HG02885 (cell line): ENCODE results near the gene MAJIN.

ENCODE experiments used
- ATAC-seq: cut with Tn5 transposase; IDR thresholded peaks from one replicate; pipeline ENCODE4 v1.9.1; 2021; ENCODE audit warnings: mild to moderate bottlenecking; ENCODE audit not compliant: unreplicated experiment, poor library complexity

The MAJIN gene

DNA sequence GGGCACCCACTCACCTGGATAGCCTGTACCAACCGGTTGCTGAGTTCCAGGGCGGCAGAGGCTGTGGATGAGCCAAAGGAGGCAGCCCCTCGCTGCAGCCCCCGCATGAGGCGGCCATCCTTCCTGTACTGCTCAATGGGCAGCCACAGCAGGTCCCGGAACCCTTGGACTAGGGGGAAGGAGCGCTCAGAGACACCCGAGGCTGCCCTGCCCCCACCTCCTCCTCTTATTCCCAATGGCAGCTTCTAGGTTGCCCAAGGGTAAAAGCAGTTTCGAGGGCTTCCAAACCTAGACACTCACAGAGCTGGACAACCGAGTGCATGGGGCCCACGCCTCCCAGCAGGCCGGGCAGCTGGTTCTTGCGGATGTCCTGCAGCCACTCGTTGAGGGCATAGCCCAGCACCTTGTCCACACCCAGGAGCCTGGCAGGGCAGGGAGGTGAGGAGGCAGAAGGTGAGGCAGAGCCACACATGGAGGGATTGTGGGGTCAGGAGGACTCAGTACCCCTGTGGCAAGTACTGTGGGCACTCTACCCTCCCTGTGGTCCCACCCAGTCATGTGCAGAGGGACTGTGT, 75.4 kb downstream of the MAJIN start:
- ATAC-seq, result no peak

DNA sequence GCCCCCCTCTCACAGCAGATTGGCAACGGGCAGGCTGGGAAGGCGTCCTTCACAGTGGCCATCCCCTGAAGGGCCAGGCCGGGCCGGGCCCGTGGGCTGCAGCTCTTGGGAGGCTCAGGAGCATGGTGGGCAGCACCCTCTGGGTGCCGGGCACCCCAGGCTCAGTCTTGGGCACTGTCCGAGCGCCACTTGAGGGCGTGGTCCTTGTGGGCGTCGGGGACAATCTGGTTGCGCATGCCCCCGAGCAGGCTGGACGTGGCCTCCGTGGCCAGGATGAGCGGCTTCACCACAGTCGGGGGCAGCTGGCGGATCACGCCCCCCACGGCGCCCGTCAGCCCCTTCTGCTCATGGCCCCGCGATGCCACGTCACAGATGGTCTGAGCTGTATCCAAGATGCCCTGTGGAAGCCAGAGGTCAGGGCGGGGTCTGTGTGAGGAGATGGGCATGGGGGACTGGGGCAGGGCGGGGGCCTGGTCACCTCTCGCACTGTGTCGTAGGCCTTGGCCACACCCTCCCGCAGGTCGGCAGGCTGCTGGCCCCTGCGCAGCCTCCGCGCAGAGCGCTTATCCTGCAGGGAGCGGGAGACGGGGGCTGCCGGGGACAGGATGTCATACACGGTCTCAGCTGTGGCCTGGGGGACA, 77.0 kb downstream of the MAJIN start:
- no peak for ATAC-seq

DNA sequence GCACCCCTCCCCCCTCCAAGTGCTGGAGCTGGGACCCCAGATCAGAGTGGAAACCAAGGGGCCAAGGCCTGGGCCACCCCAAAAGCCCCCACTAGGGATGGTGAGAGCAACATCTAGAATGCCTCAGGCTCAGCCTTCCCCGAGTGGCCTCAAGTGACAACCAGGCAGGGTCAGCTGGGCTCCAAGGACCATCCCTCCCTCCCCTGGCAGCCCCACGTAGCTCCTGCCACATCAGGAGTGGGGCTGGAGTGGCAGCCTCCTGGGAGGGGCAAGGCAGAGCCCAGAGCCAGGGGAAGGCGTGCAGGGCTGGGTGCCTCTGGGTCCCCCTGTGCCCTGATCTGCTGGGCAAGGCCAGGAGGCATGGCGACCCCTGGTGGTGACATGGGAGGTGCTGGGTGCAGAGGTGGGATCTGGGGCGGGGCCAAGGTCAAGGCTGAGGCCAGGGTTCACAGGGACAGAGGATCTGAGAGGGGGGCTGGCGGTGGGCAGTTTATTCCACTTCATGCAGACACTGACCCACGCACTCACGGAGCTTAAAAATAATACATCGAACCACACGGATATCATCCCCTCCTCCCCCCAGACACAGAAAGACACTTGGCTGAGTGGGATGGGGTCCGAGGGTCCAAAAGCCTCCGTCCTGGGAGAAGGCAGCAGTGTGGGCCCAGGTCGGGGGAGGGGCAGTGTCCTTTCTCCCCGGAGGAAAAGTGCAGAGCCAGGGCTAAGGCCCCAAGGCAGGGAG, 77.7 kb downstream of the MAJIN start:
- peak; percentile 57 for ATAC-seq

GRCh38 chr11:64893194-64894069, 78.5 kb downstream of the MAJIN start:
- no peak for ATAC-seq

GRCh38 chr11:64892838-64893193, 79.1 kb downstream of the MAJIN start:
- no peak for ATAC-seq

- no peak for ATAC-seq
These were observed 79.5 kb downstream of the MAJIN start for GRCh38 chr11:64892411-64892831.

- ATAC-seq, result no peak
These were observed 80.0 kb downstream of the MAJIN start for GRCh38 chr11:64891880-64892279.

DNA sequence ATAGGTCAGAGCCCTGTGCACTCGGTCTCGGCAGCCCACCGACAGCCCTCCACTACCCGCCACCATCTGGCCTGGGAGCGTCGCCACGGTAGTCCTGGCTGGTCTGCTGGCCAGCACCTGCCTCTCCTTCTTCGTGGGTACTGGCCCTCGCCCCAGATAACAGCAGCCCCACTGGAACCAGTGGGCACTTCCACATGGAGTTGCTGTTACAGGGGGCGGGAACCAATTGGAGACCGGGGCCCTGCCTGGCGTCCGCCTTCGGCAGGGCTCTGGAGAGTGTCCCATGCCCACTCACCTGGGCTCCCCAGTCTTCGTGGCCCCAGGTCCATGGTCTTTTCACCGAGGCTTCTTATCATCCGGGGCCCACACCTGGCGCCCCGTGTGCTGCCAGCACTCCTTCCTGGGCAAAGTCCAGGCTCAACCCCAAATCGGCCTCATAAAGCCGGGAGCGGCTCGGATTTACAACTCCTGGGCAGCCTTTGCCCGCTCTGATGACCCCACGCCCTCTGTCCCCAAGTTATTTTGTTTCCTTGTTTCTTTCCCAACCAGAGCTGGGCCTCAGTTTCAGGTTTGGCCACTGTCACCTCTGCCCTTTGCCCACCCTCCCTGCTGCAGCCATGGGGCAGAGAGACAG, 80.6 kb downstream of the MAJIN start:
- ATAC-seq, result no peak

DNA sequence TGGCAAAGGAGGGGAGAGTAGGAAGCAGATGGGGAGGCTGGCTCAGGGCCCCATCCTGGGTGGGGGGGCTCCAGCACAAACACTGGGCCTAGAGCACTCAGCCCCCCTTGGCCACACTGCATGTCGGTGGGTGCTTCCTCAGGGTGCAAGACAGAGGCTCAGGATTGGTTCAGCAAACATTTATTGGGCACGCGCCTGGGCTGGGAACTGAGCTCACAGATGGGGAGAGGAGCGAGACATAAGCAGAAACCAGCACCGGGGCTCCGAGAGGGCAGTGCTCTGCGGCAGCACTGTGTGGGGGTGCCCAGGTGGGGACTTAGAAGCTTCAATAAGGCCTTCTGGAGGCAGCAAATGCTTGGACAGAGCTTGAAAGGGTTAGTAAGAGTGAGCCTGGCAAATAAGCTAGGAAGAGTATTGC, 81.4 kb downstream of the MAJIN start:
- no peak for ATAC-seq

- no peak for ATAC-seq
These were observed 83.0 kb downstream of the MAJIN start for GRCh38 chr11:64888729-64889511.

DNA sequence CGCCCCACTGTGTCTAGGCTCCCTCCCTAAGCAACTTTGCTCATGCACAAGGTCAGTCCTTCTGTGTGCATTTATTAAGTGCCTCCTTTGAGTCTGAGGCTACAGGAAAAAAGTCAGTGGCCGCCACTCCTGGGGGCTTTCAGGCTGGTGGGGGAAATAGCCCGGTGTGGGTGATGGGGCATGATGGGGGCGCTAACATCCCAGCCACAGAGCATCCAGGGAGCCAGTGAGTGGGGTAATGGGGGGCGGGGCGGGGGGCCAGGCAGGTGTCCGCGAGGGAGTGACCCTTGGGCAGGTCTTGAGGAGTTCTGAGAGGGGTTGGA, 83.5 kb downstream of the MAJIN start:
- no peak for ATAC-seq
